GM18505 (cell line): ENCODE measurements around the gene TRIM8.
"Not testable (repeated sequence)": the region's sequence is repeated elsewhere in the genome, so short reads cannot be mapped to it uniquely, and the experiment has no call there.

Experiments used
- ATAC-seq: cut with Tn5 transposase; IDR thresholded peaks from one replicate; pipeline ENCODE4 v1.9.1; 2021; ENCODE audit not compliant: unreplicated experiment
- POLR2A ChIP-seq: IDR thresholded peaks from 4 replicates; pipeline ENCODE4 v1.6.1; 2011; ENCODE audit warnings: borderline replicate concordance; ENCODE audit not compliant: insufficient read depth, insufficient read length; ENCODE audit errors: extremely low read depth

Gene TRIM8

DNA sequence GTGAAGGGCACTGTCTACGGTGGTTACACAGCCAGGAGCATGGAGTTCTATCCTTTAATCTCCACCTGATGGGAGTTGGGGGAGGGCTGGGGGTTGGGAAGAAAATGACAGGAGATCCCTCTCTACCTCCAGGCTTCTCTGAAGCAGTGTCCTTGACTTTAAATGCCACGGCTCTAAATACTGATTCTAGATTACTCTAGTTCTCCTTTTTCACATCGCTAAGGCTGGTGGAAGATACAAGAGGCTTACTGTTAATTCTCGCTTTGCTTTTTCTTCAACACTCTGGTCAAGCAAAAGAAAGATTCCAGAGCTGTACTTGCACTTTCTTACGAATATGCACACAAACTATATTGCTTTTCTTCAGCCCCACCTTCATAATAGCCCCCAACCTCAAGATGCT lies 39.5 kb downstream of the TRIM8 start:
- no peak for ATAC-seq
- TF ChIP-seq POLR2A, result no peak

DNA sequence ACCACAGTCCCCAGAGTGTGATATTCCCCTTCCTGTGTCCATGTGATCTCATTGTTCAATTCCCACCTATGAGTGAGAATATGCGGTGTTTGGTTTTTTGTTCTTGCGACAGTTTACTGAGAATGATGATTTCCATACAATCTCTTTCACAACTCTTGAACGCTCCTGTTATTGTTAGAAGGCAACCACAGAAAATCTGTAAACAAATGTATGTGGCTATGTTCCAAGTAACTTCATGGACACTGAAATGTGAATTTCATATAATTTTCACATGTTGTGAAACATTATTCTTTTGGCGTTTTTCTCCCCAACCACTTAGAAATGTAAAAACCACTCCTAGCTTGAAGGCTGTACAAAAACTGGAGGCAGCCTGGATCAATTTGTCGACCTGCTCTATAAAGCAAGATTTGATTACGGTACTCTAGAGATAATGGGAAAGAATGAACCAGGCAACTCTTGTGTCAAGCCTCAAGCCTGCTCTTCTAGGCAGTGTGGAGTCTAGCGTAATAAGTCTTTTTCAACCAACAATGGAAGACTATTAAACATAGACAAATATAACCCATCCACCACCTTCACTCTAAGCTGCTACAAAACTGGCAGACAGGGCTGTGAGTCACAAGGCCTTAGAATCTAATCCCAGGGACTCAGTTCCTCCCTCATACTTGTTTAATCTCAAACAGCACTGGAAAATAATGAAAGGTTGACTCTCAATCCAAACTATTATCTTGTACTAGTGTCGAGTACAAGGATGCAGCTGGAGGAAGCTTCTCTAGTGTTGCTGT lies 47.2 kb downstream of the TRIM8 start:
- no peak for ATAC-seq
- TF ChIP-seq POLR2A, result no peak

DNA sequence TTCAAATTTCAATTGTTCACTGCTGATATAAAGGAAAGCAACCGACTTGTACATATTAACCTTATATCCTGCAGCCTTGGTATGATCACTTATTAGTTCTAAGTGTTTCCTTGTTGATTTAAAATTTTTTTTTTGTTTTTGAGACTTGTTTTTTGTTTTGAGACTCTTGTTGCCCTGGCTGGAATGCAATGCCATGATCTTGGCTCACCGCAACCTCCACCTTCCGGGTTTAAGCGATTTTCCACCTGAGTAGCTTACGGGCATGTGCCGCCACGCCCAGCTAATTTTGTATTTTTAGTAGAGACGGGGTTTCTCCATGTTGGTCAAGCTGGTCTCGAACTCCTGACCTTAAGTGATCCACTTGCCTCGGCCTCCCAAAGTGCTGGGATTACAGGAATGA lies 51.1 kb downstream of the TRIM8 start:
- ATAC-seq, result not testable (repeated sequence)

- no peak for ATAC-seq
- TF ChIP-seq POLR2A, result no peak
Measured at GRCh38 chr10:102696736-102697135, 52.5 kb downstream of the TRIM8 start.

GRCh38 chr10:102698894-102699293 lies 54.6 kb downstream of the TRIM8 start:
- TF ChIP-seq POLR2A, result no peak
- ATAC-seq, result no peak

GRCh38 chr10:102701272-102701671 lies 57.0 kb downstream of the TRIM8 start:
- ATAC-seq, result no peak
- TF ChIP-seq POLR2A, result no peak

DNA sequence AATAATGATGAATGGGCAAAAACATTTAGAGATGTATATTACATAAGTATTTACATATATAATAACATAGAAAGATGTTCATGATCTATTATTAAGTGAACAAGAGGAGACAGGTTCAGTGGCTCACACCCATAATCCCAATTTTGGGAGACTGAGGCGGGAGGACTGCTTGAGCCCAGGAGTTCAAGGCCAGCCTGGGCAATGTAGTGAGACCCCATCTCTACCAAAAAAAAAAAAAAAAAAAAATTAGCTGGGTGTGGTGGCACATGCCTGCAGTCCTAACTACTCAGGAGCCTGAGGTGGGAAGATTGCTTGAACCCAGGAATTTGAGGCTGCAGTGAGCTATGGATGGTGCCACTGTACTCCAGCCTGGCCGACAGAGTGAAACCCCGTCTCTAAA lies 57.5 kb downstream of the TRIM8 start:
- ATAC-seq, result no peak
- TF ChIP-seq POLR2A, result no peak

- TF ChIP-seq POLR2A, result no peak
- ATAC-seq, result no peak
Measured at GRCh38 chr10:102702742-102703141, 58.5 kb downstream of the TRIM8 start.

GRCh38 chr10:102704915-102705314 lies 60.6 kb downstream of the TRIM8 start:
- no peak for TF ChIP-seq POLR2A
- ATAC-seq, result no peak

DNA sequence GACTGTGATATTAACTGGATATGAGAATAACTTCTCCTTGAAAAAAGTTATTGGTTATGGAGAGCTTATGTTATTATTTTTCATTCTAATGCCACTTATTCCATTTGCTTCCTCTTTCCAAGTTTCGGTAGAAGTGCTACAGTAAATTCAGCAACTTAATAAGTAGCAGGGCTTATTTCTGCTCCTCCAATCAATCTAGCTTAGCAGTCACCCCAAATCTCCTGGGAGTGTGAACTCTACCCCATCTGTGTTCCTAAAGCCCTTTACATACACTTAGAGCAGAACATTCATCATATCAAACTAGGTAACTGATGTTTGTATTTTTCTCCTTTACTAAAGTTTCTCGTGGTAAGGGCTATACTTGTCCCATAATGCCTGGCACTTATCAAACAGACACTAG lies 61.3 kb downstream of the TRIM8 start:
- ATAC-seq, result no peak
- TF ChIP-seq POLR2A, result no peak
